H9 (cell line): ENCODE data around the gene KIAA1328. TPM values are rescaled to one million over a fixed set of nuclear protein-coding genes. Genes with fewer than 3 reads are reported as not detected.

Experiments used
- DNase-seq: peaks from one replicate; pipeline ENCODE4 v3.0.0-alpha.2; 2017
- H2AFZ ChIP-seq: one replicate; pipeline ENCODE4 v1.6.1; 2013; ENCODE audit warnings: mild to moderate bottlenecking, low read length, control low read depth, moderate library complexity
- H2AK5ac ChIP-seq: 2 replicates; pipeline ENCODE4 v1.6.1; 2013; ENCODE audit warnings: low read length, control low read depth, mixed read lengths; ENCODE audit not compliant: insufficient read length
- H2BK120ac ChIP-seq: one replicate; pipeline ENCODE4 v1.6.1; 2013; ENCODE audit warnings: low read depth, mild to moderate bottlenecking, low read length, control low read depth, inconsistent platforms; ENCODE audit not compliant: poor library complexity, severe bottlenecking
- H2BK12ac ChIP-seq: 2 replicates; pipeline ENCODE4 v1.6.1; 2013; ENCODE audit warnings: low read length, control low read depth, mixed read lengths, low read depth; ENCODE audit not compliant: insufficient read length
- H2BK15ac ChIP-seq: 2 replicates; pipeline ENCODE4 v1.6.1; 2013; ENCODE audit warnings: low read depth, low read length, control low read depth
- H2BK20ac ChIP-seq: one replicate; pipeline ENCODE4 v1.6.1; 2013; ENCODE audit warnings: low read depth, mild to moderate bottlenecking, low read length, control low read depth, inconsistent platforms; ENCODE audit not compliant: poor library complexity, severe bottlenecking
- H2BK5ac ChIP-seq: 2 replicates; pipeline ENCODE4 v1.6.1; 2013; ENCODE audit warnings: low read length, control low read depth, mixed read lengths; ENCODE audit not compliant: insufficient read length
- H3K14ac ChIP-seq: 2 replicates; pipeline ENCODE4 v1.6.1; 2013; ENCODE audit warnings: low read length, control low read depth; ENCODE audit not compliant: insufficient read depth
- H3K18ac ChIP-seq: 2 replicates; pipeline ENCODE4 v1.6.1; 2013; ENCODE audit warnings: low read depth, mild to moderate bottlenecking, mixed read lengths, low read length, control low read depth; ENCODE audit not compliant: insufficient read length
- H3K23ac ChIP-seq: 2 replicates; pipeline ENCODE4 v1.6.1; 2013; ENCODE audit warnings: low read length, control low read depth, mixed read lengths, low read depth; ENCODE audit not compliant: insufficient read length
- H3K23me2 ChIP-seq: 2 replicates; pipeline ENCODE4 v1.6.1; 2013; ENCODE audit warnings: low read depth, mild to moderate bottlenecking, mixed read lengths, low read length, control low read depth; ENCODE audit not compliant: insufficient read length, poor library complexity, severe bottlenecking
- H3K27ac ChIP-seq: 2 replicates; pipeline ENCODE4 v1.5.1; 2013; ENCODE audit warnings: low read length, control low read depth, mixed read lengths, low read depth; ENCODE audit not compliant: insufficient read length
- H3K27me3 ChIP-seq: 2 replicates; pipeline ENCODE4 v1.6.1; 2013; ENCODE audit warnings: low read length, control low read depth, inconsistent platforms; ENCODE audit not compliant: insufficient read depth
- H3K4ac ChIP-seq: 2 replicates; pipeline ENCODE4 v1.6.1; 2013; ENCODE audit warnings: low read depth, mild to moderate bottlenecking, control low read depth, inconsistent platforms, low read length, moderate library complexity
- H3K4me1 ChIP-seq: 2 replicates; pipeline ENCODE4 v1.6.1; 2013; ENCODE audit warnings: low read length, control low read depth, inconsistent platforms; ENCODE audit not compliant: insufficient read depth
- H3K4me2 ChIP-seq: 2 replicates; pipeline ENCODE4 v1.6.1; 2013; ENCODE audit warnings: low read length, control low read depth, mixed read lengths; ENCODE audit not compliant: insufficient read length, insufficient read depth
- H3K56ac ChIP-seq: 2 replicates; pipeline ENCODE4 v1.6.1; 2013; ENCODE audit warnings: low read depth, mild to moderate bottlenecking, mixed read lengths, low read length, control low read depth; ENCODE audit not compliant: insufficient read length
- H3K79me1 ChIP-seq: 2 replicates; pipeline ENCODE4 v1.6.1; 2013; ENCODE audit warnings: low read depth, mild to moderate bottlenecking, moderate library complexity, low read length, control low read depth, inconsistent platforms; ENCODE audit not compliant: insufficient read depth, poor library complexity, severe bottlenecking
- H3K79me2 ChIP-seq: 2 replicates; pipeline ENCODE4 v1.6.1; 2013; ENCODE audit warnings: low read length, control low read depth, inconsistent platforms; ENCODE audit not compliant: insufficient read depth
- H3K9ac ChIP-seq: 2 replicates; pipeline ENCODE4 v1.6.1; 2013; ENCODE audit warnings: low read length, control low read depth, mixed read lengths; ENCODE audit not compliant: insufficient read length; ENCODE audit errors: extremely low read depth
- H3K9me3 ChIP-seq: one replicate; pipeline ENCODE4 v1.6.1; 2013; ENCODE audit warnings: low read depth, low read length, inconsistent platforms; ENCODE audit not compliant: control insufficient read depth
- H3T11ph ChIP-seq: one replicate; pipeline ENCODE4 v1.6.1; 2013; ENCODE audit warnings: mild to moderate bottlenecking, low read length, control low read depth, inconsistent platforms
- H4K20me1 ChIP-seq: one replicate; pipeline ENCODE4 v1.6.1; 2013; ENCODE audit not compliant: control insufficient read depth, insufficient read length, insufficient read depth
- H4K5ac ChIP-seq: 2 replicates; pipeline ENCODE4 v1.6.1; 2013; ENCODE audit warnings: low read depth, mild to moderate bottlenecking, mixed read lengths, low read length, control low read depth; ENCODE audit not compliant: insufficient read length
- H4K8ac ChIP-seq: replicated peaks from 2 replicates; pipeline ENCODE4 v1.6.1; 2013; ENCODE audit warnings: low read length, control low read depth, mixed read lengths, low read depth; ENCODE audit not compliant: insufficient read length
- H4K91ac ChIP-seq: 2 replicates; pipeline ENCODE4 v1.6.1; 2013; ENCODE audit warnings: low read depth, mild to moderate bottlenecking, moderate library complexity, mixed read lengths, low read length, control low read depth; ENCODE audit not compliant: insufficient read length
- H3K27ac Mint-ChIP-seq, 3 experiments: 2 replicates in 2 of 3; 3 replicates in 1 of 3; pipeline ENCODE4 v1.8.0; 2020 to 2021; ENCODE audit warnings: mixed read lengths in 3 of 3, mild to moderate bottlenecking in 1 of 3, moderate library complexity in 1 of 3
- H3K27me3 Mint-ChIP-seq: 2 replicates; pipeline ENCODE4 v1.8.0; 2021; ENCODE audit warnings: low read depth, mild to moderate bottlenecking, moderate library complexity, mixed read lengths
- H3K36me3 Mint-ChIP-seq, 3 experiments: 2 replicates in 2 of 3; 3 replicates in 1 of 3; pipeline ENCODE4 v1.8.0; 2020 to 2021; ENCODE audit warnings: low read depth in 3 of 3, mixed read lengths in 3 of 3; ENCODE audit not compliant: insufficient read depth in 1 of 3
- H3K4me1 Mint-ChIP-seq, 2 experiments: 2 replicates each; pipeline ENCODE4 v1.8.0; 2020; ENCODE audit warnings: mixed read lengths in 2 of 2
- H3K4me3 Mint-ChIP-seq, 2 experiments: 2 replicates in 1 of 2; 3 replicates in 1 of 2; pipeline ENCODE4 v1.8.0; 2020 to 2021; ENCODE audit warnings: mild to moderate bottlenecking in 2 of 2, mixed read lengths in 2 of 2, moderate library complexity in 1 of 2
- H3K9me3 Mint-ChIP-seq, 2 experiments: 2 replicates in 1 of 2; 3 replicates in 1 of 2; pipeline ENCODE4 v1.8.0; 2020; ENCODE audit warnings: mild to moderate bottlenecking in 2 of 2, mixed read lengths in 2 of 2, moderate library complexity in 1 of 2
- CTCF ChIP-seq: fragments of 200-600 bp; sonication (generic); conservative IDR thresholded peaks from 3 replicates; pipeline ENCODE4 v1.8.0; 2021; ENCODE audit warnings: antibody characterized with exemption, mild to moderate bottlenecking
- WGBS: extraction: QIAGEN DNeasy Blood & Tissue Kit; methylation state at CpG from one replicate; pipeline ENCODE4 v1.1.7; 2013; ENCODE audit warnings: missing lambda C conversion rate, low lambda C conversion rate, mixed read lengths; ENCODE audit not compliant: insufficient read length; ENCODE audit errors: extremely low coverage; 5-methylcytosine and 5-hydroxymethylcytosine counted together
- total RNA-seq: library from RNA; stranded (reverse); gene quantifications from 2 replicates; pipeline ENCODE4 v1.2.1, GENCODE V29; 2021

Gene KIAA1328
- total RNA-seq, 1 experiment from 2014 or later = 4.9 TPM

- Mint-ChIP-seq H3K9me3 (peaks cover 0 to 3% of the 10 kb centered on the region in 2 experiments; a peak in 2 of 5 replicates), H3K27ac (no peak overlapping the region), H3K27me3 (no peaks in the 10 kb centered on the region), H3K36me3 (peaks cover 0 to 6% (median 3%) of the 10 kb centered on the region in 3 experiments; a peak in 3 of 7 replicates), H3K4me1 (no peaks in the 10 kb centered on the region), H3K4me3 (no peak overlapping the region)
- Histone ChIP-seq H3K4me1 (no peaks in the 10 kb centered on the region), H3K18ac (no peak overlapping the region), H3K23me2 (no peaks in the 10 kb centered on the region), H3K27ac (no peak overlapping the region), H3K9me3 (no peaks in the 10 kb centered on the region), H4K20me1 (no peaks in the 10 kb centered on the region), H2BK15ac (no peak overlapping the region), H3K23ac (no peak overlapping the region), H3K56ac (no peak overlapping the region), H4K91ac (no peak overlapping the region), H2BK12ac (no peak overlapping the region), H3K79me2 (no peaks in the 10 kb centered on the region), H2BK5ac (no peak overlapping the region), H2BK20ac (no peak overlapping the region), H2BK120ac (no peak overlapping the region), H2AK5ac (no peak overlapping the region), H3K27me3 (no peaks in the 10 kb centered on the region), H4K8ac (no peak overlapping the region), H4K5ac (no peak overlapping the region), H3K79me1 (no peaks in the 10 kb centered on the region), H3T11ph (no peak overlapping the region), H3K4ac (no peak overlapping the region), H2AFZ (no peak overlapping the region), H3K4me2 (no peak overlapping the region), H3K9ac (no peak overlapping the region), H3K14ac (no peak overlapping the region)
- no CpG with 5 or more reads among the region's 3 CpGs for WGBS
- no peak for DNase-seq
- TF ChIP-seq CTCF = peak; percentile 77
These were observed 70.4 kb downstream of the KIAA1328 start for GRCh38 chr18:36899289-36899688.
